ENCODE measurements around the gene LRRC27.

The LRRC27 gene

DNA sequence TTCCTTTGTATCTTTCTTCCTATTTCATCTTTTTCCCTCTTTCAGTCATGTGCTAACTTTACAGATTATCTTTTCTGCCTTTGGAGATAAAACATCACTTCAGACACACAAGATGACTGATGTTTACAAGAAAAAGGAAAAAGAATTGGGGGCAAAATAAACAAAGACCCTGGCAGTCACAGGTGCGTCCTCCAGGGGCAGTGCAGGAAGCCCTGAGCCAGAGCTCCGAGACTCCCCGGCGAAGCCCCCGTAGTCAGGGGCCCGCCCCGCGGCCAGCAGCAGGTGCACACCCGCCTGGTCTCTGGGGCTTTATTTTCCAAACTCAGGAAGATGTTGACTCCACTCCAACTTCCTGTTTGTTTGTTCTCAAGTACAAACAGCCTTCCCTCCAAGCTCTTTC is 34.5 kb upstream of the LRRC27 start:
- H3K4me3 ChIP-seq (replicated peaks; ENCODE audit: low read depth, low read length), result no peak overlapping the region
- TF ChIP-seq, protein P1, sequence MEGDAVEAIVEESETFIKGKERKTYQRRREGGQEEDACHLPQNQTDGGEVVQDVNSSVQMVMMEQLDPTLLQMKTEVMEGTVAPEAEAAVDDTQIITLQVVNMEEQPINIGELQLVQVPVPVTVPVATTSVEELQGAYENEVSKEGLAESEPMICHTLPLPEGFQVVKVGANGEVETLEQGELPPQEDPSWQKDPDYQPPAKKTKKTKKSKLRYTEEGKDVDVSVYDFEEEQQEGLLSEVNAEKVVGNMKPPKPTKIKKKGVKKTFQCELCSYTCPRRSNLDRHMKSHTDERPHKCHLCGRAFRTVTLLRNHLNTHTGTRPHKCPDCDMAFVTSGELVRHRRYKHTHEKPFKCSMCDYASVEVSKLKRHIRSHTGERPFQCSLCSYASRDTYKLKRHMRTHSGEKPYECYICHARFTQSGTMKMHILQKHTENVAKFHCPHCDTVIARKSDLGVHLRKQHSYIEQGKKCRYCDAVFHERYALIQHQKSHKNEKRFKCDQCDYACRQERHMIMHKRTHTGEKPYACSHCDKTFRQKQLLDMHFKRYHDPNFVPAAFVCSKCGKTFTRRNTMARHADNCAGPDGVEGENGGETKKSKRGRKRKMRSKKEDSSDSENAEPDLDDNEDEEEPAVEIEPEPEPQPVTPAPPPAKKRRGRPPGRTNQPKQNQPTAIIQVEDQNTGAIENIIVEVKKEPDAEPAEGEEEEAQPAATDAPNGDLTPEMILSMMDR (IDR thresholded peaks at IDR 0.05; ENCODE audit: low read depth, low read length, missing control alignments), result no peak
- DNase-seq (ENCODE audit: extremely low read depth, low read depth), result no peak

DNA sequence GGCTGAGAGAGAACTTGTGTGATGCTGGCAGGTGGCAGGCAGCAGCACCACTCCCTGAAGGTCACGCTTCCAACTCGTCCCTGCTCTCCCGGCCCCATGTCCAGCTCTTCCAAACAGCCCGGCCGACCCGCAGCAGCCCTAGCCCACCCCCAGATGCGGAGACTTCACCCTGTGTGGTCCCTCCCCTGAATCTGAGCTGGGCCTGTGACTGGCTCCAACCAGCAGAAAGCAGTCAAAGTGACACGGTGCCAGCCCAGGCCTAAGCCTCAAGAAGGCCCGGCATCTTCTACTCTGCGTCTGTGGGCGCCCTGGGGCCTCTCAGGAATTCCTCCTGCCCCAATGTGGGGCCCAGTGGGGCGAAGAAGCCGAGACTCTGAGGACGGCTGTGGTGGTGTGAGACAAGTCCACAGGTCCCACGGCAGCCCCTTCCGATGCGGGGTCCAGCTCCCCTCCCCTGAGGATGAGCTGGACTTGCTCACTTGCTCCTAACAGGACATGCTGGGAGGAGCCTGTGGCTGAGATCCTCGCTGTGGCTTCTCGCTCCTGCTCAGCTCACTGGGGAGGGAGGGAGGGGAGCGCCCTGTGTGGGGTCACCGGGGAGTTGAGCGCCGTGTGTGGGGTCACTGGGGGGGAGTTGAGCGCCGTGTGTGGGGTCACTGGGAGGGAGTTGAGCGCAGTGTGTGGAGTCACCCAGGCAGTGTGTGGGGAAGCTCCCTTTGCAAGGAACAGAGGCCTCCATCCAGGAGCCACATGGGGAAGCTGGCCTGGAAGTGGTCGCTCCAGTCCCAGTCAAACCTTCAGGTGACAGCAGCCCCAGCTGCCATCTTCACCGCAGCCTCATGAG is 33.7 kb upstream of the LRRC27 start:
- TF ChIP-seq, protein P1 (IDR thresholded peaks at IDR 0.05; ENCODE audit: low read depth, low read length, missing control alignments), result no peak
- no peak for DNase-seq (ENCODE audit: extremely low read depth, low read depth)
- H3K4me3 ChIP-seq (replicated peaks; ENCODE audit: low read depth, low read length), result no peak overlapping the region

DNA sequence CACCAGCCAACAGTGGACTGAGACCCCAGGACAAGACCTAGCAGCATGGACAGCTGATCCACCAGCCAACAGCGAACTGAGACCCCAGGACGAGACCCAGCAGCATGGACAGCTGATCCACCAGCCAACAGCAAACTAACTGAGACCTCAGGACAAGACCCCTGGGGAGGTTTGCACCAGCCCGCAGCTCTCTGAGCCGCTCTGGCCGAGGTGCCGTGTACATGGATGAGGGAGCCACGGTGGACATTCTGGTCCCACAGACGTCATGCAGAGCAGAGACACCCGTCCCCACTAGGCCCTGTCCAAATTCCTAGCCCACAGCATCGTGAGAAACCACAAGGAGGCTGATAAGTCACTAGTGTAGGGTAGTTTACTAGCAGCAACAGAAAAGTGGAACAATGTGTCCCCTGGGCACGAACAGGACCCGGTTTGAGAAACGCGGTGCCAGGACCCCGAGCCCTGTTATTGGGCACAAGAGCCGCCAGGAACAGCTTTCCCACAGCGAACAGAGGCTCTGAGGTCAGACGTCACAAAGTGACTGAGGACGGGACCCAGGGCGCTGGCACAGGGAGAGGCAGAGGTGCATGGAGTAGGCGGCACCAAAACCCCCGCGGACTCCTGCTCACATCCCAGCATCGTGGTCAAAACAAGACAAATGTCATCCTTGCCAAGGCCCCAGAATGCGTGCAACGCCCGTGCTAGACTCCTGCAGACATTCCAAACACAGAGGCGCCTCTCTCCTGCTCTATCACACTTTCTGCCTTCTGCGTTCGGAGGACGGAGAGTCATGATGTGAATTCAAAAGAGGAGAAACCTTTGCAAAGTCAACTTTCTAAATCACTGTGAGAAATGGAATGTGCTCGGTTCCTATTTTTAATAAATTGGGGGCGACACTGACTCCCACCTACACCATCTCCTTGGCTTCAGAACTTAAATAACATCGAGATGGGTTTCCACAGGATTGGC is 32.3 kb upstream of the LRRC27 start:
- no peak for DNase-seq (ENCODE audit: extremely low read depth, low read depth)
- no peak overlapping the region for H3K4me3 ChIP-seq (replicated peaks; ENCODE audit: low read depth, low read length)
- TF ChIP-seq, protein P1 (IDR thresholded peaks at IDR 0.05; ENCODE audit: low read depth, low read length, missing control alignments), result no peak

DNA sequence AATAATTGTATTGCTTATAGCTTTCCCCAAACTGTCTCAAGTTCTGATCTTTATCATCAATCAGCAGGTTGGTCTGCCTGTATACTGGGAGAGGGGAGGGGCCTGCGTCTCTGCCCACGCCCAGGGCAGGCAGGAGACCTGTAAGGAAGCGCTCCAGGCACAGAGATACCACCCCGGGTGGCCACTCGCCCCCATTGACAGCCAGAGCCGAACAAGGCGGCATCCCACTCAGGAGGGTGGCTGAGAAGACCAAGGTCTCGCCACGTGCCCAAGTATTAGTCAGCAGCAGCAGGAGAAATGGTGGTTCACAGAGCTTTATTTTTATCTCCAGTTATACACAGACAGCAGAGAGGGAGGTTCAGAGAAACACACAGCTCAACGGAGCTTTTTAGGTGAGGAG is 31.4 kb upstream of the LRRC27 start:
- no peak overlapping the region for H3K4me3 ChIP-seq (replicated peaks; ENCODE audit: low read depth, low read length)
- DNase-seq (ENCODE audit: extremely low read depth, low read depth), result no peak
- TF ChIP-seq, protein P1 (IDR thresholded peaks at IDR 0.05; ENCODE audit: low read depth, low read length, missing control alignments), result no peak

DNA sequence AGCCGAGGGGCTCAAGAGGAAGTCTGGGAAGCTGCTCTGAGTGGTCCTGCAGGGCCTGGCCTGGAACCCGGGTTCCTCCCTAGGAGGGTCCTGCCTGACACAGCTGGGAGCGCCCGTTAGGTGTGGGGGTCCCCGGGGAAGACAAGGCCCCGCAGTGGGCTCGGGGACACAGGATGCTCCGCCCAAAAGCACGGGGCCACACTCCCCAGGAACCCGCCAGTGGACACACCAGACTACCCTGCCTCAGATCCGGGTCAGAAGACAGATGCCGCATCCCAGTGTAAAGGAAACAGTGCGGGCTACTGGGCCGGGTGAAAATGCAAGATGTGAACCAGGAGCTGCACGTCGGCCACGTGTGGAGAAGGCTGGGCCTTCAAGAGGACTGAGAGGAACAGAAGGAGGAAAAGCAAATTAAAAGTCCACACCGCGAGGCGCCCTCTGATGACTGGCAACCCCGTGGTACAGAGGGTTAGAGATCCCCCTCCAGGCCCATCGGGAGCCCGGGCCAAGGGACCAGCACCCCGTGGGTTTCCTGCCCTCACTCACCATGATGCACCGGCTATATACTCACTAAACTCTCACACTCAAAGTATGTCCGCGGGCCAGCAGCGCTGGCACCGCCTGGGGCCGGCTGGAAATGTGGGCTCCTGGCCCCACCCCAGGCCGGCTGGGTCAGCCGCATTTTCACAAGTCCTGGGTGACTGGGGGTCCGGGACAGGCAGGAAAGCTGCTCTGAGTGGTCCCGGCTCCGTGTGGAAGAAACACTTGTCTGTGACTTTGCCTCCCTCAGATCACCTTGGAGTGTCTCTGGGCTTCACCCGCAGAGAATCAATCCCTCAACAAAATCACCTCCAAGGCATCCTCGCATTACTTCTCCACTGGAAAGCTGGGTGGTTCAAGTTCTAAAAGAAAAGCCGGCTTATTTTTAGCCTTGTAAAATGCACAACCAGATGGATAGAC is 30.3 kb upstream of the LRRC27 start:
- H3K4me3 ChIP-seq (replicated peaks; ENCODE audit: low read depth, low read length), result no peak overlapping the region
- DNase-seq (ENCODE audit: extremely low read depth, low read depth), result no peak
- TF ChIP-seq, protein P1 (IDR thresholded peaks at IDR 0.05; ENCODE audit: low read depth, low read length, missing control alignments), result no peak

Data from HFF-Myc (cell line).